Lung (tissue), 12 donors: ENCODE results near the gene COL9A3. TPM values are rescaled to one million over a fixed set of nuclear protein-coding genes. Genes with fewer than 3 reads are reported as not detected.

ENCODE experiments used
- ATAC-seq: fragments of 200-7000 bp; cut with Tn5 transposase; one replicate; pipeline ENCODE4 v1.9.1; 2020; ENCODE audit warnings: moderate number of reproducible peaks; ENCODE audit not compliant: insufficient read depth, low FRiP score
- DNase-seq, 3 donors: peaks; one replicate each; pipeline ENCODE4 v3.0.0-alpha.2; 2013 to 2017
- H3K27ac ChIP-seq, 2 donors: one replicate each; pipeline ENCODE4 v1.5.1; 2013; ENCODE audit warnings: mild to moderate bottlenecking in 2 of 2, moderate library complexity in 2 of 2, control low read depth in 1 of 2, inconsistent platforms in 1 of 2, low read depth in 1 of 2, low read length in 1 of 2
- H3K27me3 ChIP-seq, 3 donors: one replicate each; pipeline ENCODE4 v1.5.1; 2013; ENCODE audit warnings: low read length in 2 of 3; ENCODE audit not compliant: control insufficient read depth in 3 of 3, insufficient read depth in 3 of 3
- H3K36me3 ChIP-seq, 4 donors: one replicate each; pipeline ENCODE4 v1.5.1; 2013; ENCODE audit warnings: low read length in 4 of 4, mild to moderate bottlenecking in 1 of 4, moderate library complexity in 1 of 4; ENCODE audit not compliant: control insufficient read depth in 4 of 4, insufficient read depth in 4 of 4
- H3K4me1 ChIP-seq, 5 donors: one replicate each; pipeline ENCODE4 v1.5.1; 2013; ENCODE audit warnings: low read length in 5 of 5, mild to moderate bottlenecking in 2 of 5, moderate library complexity in 1 of 5; ENCODE audit not compliant: control insufficient read depth in 5 of 5, insufficient read depth in 5 of 5
- H3K4me3 ChIP-seq: one replicate; pipeline ENCODE4 v1.5.1; 2013; ENCODE audit warnings: mild to moderate bottlenecking, control low read depth, moderate library complexity
- H3K9ac ChIP-seq, 2 donors: one replicate each; pipeline ENCODE4 v1.5.1; 2013; ENCODE audit warnings: low read length in 2 of 2, control low read depth in 1 of 2; ENCODE audit not compliant: insufficient read depth in 1 of 2
- H3K9me3 ChIP-seq, 4 donors: one replicate each; pipeline ENCODE4 v1.5.1; 2013; ENCODE audit warnings: low read length in 3 of 4, mild to moderate bottlenecking in 1 of 4, moderate library complexity in 1 of 4; ENCODE audit not compliant: control insufficient read depth in 4 of 4, insufficient read depth in 3 of 4
- CTCF ChIP-seq: IDR thresholded peaks from 2 replicates; pipeline ENCODE4 v1.5.1; 2012; ENCODE audit warnings: mild to moderate bottlenecking; ENCODE audit errors: control extremely low read depth, extremely low read depth
- WGBS, 2 donors: extraction: QIAGEN DNeasy Blood & Tissue Kit; methylation state at CpG; one replicate each; pipeline ENCODE4 v1.1.7; 2013; 5-methylcytosine and 5-hydroxymethylcytosine counted together
- polyA plus RNA-seq, 2 donors: library from polyadenylated mRNA; stranded (reverse); fragments of 200-250 nt; gene quantifications; one replicate each; pipeline ENCODE4 v1.2.1, GENCODE V29; 2013
- total RNA-seq, 2 donors: library from RNA; depleted of rRNA in 1 of 2; stranded (reverse); fragments of >200 nt in 1 of 2; gene quantifications; one replicate each; pipeline ENCODE4 v1.2.1, GENCODE V29; 2014 to 2021
- donor health status: control.
- donor health status: control.
- donor health status: Bipolar disorder and iron deficiency.
- donor health status: healthy.
- donor health status: DM: yes; HTN: yes; CAD: no.

Gene COL9A3
- total and polyA plus RNA-seq, 4 donors: 0.55 to 26.1 (median 4.0) TPM

- no peak for DNase-seq
These were observed 9.3 kb downstream of the COL9A3 start for GRCh38 chr20:62825986-62826645.

DNA sequence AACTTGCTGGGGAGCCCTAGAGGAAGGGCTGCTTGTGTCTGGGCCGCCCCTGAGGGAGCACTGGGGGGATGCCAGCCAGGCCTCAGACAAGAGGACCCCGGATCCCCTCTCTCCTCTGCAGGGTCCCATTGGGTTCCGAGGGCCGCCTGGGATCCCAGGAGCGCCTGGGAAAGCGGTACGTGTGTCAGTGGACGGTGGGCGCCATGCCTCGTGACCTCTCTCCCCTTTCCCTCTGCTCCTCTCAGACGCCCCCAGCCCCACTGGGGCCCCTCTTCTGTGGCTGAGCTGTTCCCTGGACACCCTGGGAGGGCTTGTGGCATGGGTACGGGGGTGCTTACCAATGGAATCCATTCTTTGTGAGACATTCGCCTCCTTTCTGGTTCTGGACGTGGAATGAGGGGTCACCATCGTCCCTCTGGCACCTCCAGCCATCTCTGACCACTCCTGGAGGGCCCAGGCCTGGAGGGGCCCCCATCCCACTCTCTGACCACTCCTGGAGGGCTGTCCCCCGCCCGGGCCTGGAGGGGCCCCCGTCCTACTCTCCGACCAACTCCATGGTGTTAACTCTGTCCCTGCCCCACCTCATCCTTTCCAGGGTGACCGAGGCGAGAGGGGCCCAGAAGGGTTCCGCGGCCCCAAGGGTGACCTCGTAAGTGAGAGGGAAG is 9.9 kb downstream of the COL9A3 start:
- ATAC-seq (no peak), DNase-seq (no peak)
- TF ChIP-seq CTCF: no peak
- WGBS, 2 donors: 91 to 93% methylated on average over 24 of the region's 24 CpGs
- H3K9me3 ChIP-seq: no peaks in the 10 kb centered on the region
- no peak overlapping the region for H3K27ac ChIP-seq
- H3K4me3 ChIP-seq: no peak overlapping the region
- no peak overlapping the region for H3K9ac ChIP-seq
- H3K4me1 ChIP-seq: peaks cover 0 to 23% (median 6%) of the 10 kb centered on the region in 5 donors
- H3K36me3 ChIP-seq: no peaks in the 10 kb centered on the region
- no peaks in the 10 kb centered on the region for H3K27me3 ChIP-seq

More at GRCh38 chr20:62825986-62826645, 9.3 kb downstream of the COL9A3 start:
- no peak overlapping the region for H3K4me3 ChIP-seq
- no peak for TF ChIP-seq CTCF
- 86 to 87% methylated on average over 26 to 27 of the region's 27 CpGs for WGBS, 2 donors
- no peaks in the 10 kb centered on the region for H3K27me3 ChIP-seq
- no peaks in the 10 kb centered on the region for H3K36me3 ChIP-seq
- no peaks in the 10 kb centered on the region for H3K9me3 ChIP-seq
- no peak overlapping the region for H3K9ac ChIP-seq
- ATAC-seq: no peak
- peaks cover 0 to 16% (median 0%) of the 10 kb centered on the region in 5 donors for H3K4me1 ChIP-seq
- H3K27ac ChIP-seq: no peak overlapping the region

DNA sequence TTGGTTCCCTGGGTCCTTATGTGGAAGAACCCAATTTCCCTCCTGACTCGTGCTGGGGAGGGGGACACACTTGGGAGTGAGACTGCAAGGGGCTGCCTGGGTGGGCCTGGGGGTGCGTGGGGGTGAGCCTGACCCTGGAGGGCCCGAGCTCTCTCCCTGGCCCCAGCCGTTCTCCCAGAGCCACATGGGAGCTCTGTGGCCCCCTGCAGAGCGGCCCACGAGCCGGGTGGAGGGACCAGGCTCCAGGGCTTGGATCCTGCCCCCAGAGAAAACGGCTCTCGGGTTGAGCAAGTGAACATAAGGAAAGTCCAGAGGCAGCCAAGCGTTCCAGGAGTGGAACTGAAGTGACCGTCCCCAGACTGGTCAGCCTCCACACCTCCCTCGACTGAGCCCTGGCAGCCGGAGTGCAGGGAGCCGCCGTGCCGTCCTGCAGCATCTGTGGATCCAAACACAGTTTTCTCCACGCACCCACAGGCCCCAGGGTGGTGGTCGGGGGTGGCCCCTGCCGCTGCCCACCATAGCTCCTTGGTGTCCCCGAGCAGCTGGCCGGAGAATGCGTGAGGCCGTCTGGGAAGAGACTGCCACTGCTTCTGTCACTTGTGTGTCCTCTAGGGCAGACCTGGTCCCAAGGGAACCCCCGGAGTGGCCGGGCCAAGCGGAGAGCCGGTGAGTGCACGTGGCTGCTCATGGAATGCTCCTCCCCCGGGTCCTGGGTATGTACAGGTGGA is 10.6 kb downstream of the COL9A3 start:
- Histone ChIP-seq H3K9me3 (no peaks in the 10 kb centered on the region), H3K4me3 (no peak overlapping the region), H3K9ac (no peak overlapping the region), H3K4me1 (peaks cover 0 to 30% (median 7%) of the 10 kb centered on the region in 5 donors), H3K27ac (no peak overlapping the region), H3K27me3 (no peaks in the 10 kb centered on the region), H3K36me3 (no peaks in the 10 kb centered on the region)
- DNase-seq (no peak), ATAC-seq (no peak)
- TF ChIP-seq CTCF: no peak
- 84 to 93% methylated on average over 29 of the region's 29 CpGs for WGBS, 2 donors
